ENCODE measurements around the gene PPP1R16B.
"Not testable (repeated sequence)": the region's sequence is repeated elsewhere in the genome, so short reads cannot be mapped to it uniquely, and the experiment has no call there.

The PPP1R16B gene

GRCh38 chr20:38855356-38855755 is 49.9 kb downstream of the PPP1R16B start:
- no peak for DNase-seq

- DNase-seq = no peak
Observed at GRCh38 chr20:38856570-38856969, 51.1 kb downstream of the PPP1R16B start.

GRCh38 chr20:38857703-38858102 is 52.2 kb downstream of the PPP1R16B start:
- DNase-seq = no peak

- DNase-seq = peak; percentile 28 to 29
Observed at GRCh38 chr20:38859070-38859690, 53.7 kb downstream of the PPP1R16B start.

GRCh38 chr20:38859857-38860256 is 54.4 kb downstream of the PPP1R16B start:
- DNase-seq = not testable (repeated sequence)

- no peak for DNase-seq
Observed at GRCh38 chr20:38861071-38861401, 55.5 kb downstream of the PPP1R16B start.

- DNase-seq = no peak
Observed at GRCh38 chr20:38862226-38862625, 56.7 kb downstream of the PPP1R16B start.

GRCh38 chr20:38863024-38863851 is 57.7 kb downstream of the PPP1R16B start:
- DNase-seq = peak; percentile 54 to 56

GRCh38 chr20:38864662-38865061 is 59.2 kb downstream of the PPP1R16B start:
- DNase-seq = no peak

GRCh38 chr20:38866265-38867061 is 61.0 kb downstream of the PPP1R16B start:
- DNase-seq = no peak

- DNase-seq = no peak
Observed at GRCh38 chr20:38867062-38867359, 61.5 kb downstream of the PPP1R16B start.

GRCh38 chr20:38870733-38871559 is 65.4 kb downstream of the PPP1R16B start:
- peak; percentile 42 to 45 for DNase-seq

- no peak for DNase-seq
Observed at GRCh38 chr20:38871560-38871953, 66.1 kb downstream of the PPP1R16B start.

- DNase-seq = no peak
Observed at GRCh38 chr20:38872036-38872435, 66.5 kb downstream of the PPP1R16B start.

- DNase-seq = no peak
Observed at GRCh38 chr20:38872491-38873049, 67.1 kb downstream of the PPP1R16B start.

GRCh38 chr20:38873050-38873581 is 67.6 kb downstream of the PPP1R16B start:
- peak; percentile 70 to 77 for DNase-seq

GRCh38 chr20:38874460-38875174 is 69.1 kb downstream of the PPP1R16B start:
- DNase-seq = no peak

- peak; percentile 23 to 26 for DNase-seq
Observed at GRCh38 chr20:38875175-38875993, 69.9 kb downstream of the PPP1R16B start.

GRCh38 chr20:38877483-38877882 is 72.0 kb downstream of the PPP1R16B start:
- DNase-seq = no peak

GRCh38 chr20:38878866-38879265 is 73.4 kb downstream of the PPP1R16B start:
- DNase-seq = no peak
